GM12864 (cell line): Measurements from ENCODE around the gene GPBP1.
"Not testable (repeated sequence)": the region's sequence is repeated elsewhere in the genome, so short reads cannot be mapped to it uniquely, and the experiment has no call there.

Source experiments
- DNase-seq: peaks from one replicate; pipeline ENCODE4 v3.0.0-alpha.2; 2011; ENCODE audit warnings: low read depth
- H3K4me3 ChIP-seq: 2 replicates; pipeline ENCODE4 v1.5.1; 2011; ENCODE audit warnings: mild to moderate bottlenecking, low read depth, low read length, control low read depth
- TF ChIP-seq, protein P1 (sequence below): IDR thresholded peaks from 2 replicates; pipeline ENCODE4 v1.5.1; 2011; ENCODE audit warnings: low read depth, mild to moderate bottlenecking, moderate library complexity, low read length, control low read depth, inconsistent platforms; ENCODE audit errors: missing control alignments

Gene GPBP1

GRCh38 chr5:57276353-57276752, 102.5 kb downstream of the GPBP1 start:
- DNase-seq, result no peak
- H3K4me3 ChIP-seq, result no peak overlapping the region
- TF ChIP-seq, protein P1, sequence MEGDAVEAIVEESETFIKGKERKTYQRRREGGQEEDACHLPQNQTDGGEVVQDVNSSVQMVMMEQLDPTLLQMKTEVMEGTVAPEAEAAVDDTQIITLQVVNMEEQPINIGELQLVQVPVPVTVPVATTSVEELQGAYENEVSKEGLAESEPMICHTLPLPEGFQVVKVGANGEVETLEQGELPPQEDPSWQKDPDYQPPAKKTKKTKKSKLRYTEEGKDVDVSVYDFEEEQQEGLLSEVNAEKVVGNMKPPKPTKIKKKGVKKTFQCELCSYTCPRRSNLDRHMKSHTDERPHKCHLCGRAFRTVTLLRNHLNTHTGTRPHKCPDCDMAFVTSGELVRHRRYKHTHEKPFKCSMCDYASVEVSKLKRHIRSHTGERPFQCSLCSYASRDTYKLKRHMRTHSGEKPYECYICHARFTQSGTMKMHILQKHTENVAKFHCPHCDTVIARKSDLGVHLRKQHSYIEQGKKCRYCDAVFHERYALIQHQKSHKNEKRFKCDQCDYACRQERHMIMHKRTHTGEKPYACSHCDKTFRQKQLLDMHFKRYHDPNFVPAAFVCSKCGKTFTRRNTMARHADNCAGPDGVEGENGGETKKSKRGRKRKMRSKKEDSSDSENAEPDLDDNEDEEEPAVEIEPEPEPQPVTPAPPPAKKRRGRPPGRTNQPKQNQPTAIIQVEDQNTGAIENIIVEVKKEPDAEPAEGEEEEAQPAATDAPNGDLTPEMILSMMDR, result no peak

DNA sequence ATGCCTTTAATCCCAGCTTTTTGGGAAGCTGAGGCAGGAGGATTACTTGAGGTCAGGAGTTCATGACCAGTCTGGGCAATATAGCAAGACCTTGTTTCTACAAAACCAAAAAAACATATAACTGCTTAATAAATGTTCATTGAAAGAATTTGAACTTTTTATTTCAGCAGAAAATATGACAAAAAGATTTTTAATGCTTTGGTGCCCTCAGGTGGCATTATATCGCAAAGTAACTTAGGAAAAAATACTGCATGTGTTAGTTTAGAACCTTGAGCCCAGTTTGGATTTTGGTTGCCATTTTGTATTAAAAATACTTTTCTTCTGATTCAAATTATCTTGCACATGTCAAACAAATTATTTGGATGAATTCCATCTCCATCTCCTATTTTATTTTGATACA, 103.2 kb downstream of the GPBP1 start:
- TF ChIP-seq, protein P1, result no peak
- H3K4me3 ChIP-seq, result no peak overlapping the region
- no peak for DNase-seq

DNA sequence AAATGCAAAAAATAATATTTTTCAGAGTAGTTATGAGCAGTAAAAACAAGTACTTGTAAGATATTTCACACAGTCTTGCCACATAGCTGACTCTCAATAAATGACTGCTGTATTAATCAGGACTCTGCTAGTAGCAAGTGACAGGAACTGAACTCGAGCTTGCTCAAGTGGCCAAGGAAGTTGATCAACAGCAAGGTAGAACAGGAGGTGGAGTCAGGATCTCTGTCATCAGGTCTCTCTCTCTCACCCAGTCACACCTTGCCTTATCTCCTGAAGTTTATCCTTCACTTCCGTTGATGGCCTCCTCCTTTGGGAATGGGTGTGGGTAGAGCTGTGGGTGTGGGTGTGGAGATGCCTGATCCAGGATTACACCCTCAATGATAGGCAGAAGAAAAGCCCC, 107.0 kb downstream of the GPBP1 start:
- TF ChIP-seq, protein P1, result no peak
- DNase-seq, result no peak
- H3K4me3 ChIP-seq, result no peak overlapping the region

DNA sequence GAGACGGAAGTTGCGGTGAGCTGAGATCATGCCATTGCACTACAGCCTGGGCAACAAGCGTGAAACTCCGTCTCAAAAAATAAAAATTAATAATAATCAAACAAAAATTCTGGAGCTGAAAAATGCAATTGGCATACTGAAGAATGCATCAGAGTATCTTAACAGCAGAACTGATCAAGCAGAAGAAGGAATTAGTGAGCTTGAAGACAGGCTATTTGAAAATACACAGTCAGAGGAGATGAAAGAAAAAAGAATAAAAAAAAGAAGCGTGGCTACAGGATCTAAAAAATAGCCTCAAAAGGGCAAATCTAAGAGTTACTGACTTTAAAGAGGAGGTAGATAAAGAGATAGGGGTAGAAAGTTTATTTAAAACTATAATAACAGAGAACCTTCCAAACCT, 111.2 kb downstream of the GPBP1 start:
- not testable (repeated sequence) for H3K4me3 ChIP-seq, DNase-seq

DNA sequence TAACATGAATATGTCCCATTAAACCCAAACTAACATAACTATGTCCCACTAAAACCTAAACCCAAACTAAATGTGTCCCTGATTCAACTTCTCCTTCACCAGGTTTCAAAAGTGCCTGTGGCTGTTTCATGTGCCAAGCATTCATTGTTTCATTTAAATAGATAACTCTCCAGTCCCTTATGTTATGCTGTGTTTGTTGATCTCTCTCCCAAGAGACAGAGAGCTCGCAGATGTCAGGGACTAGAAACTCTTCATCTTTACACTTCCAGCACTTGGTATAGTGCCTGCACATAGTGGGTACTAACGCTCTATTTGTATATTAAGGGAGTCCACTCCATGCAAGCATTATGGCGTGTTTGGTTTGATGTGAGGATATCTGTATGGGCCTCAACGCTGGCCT, 118.0 kb downstream of the GPBP1 start:
- TF ChIP-seq, protein P1, result no peak
- DNase-seq, result no peak
- H3K4me3 ChIP-seq, result no peak overlapping the region

- DNase-seq, result no peak
- no peak overlapping the region for H3K4me3 ChIP-seq
- TF ChIP-seq, protein P1, result no peak
Observed at GRCh38 chr5:57292336-57292735, 118.5 kb downstream of the GPBP1 start.

DNA sequence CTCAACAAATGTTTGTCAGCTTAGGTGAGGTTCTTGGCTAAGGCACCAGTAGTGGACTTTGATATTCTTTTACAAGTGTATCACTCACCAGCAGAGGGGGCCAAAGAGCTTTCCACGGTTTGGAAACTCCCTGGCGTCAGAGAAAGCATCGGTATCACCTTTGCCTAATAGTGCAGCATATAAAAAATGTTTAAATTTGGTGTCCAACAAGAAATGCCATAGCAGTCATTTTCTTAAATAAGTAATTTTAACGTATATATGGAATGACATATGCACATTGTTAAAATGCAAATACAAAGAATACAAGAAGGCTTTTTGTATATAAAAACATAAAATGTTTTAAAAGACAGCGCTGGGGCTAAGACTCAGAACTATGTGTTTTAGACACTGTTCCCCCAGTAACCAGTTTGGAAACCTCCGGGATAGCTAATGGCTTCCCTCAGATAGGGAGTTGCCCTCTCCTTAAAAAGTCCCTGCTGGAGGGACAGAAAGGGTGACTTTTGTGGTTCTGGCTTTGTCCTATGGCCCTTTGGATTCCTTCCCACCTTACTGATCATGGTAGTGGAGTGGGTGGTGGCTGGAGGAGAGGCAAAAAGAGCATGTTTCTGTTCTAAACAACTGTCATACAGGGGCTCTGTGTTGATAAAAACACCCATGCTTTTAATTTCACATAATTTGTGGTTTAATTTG, 124.6 kb downstream of the GPBP1 start:
- TF ChIP-seq, protein P1, result peak; percentile 75
- peak; percentile 46 for DNase-seq
- H3K4me3 ChIP-seq, result no peak overlapping the region
